Activated CD4-positive, alpha-beta T cell treated with anti-CD3 and anti-CD28 coated beads, Interleukin-2, amount 10 ng/mL, durations not matched to agents 24 days and 14 days (primary cell): ENCODE data around the gene PUS10. TPM values are rescaled to one million over a fixed set of nuclear protein-coding genes. Genes with fewer than 3 reads are reported as not detected.
A peak's percentile ranks its signal among the peaks of the same experiment; 100 is the strongest.
"Not testable (repeated sequence)": the region's sequence is repeated elsewhere in the genome, so short reads cannot be mapped to it uniquely, and the experiment has no call there.

ENCODE experiments used
- DNase-seq: peaks from one replicate; pipeline ENCODE4 v3.0.0; 2022
- H3K27ac Mint-ChIP-seq: one replicate; pipeline ENCODE4 v1.8.0; 2022; ENCODE audit warnings: mild to moderate bottlenecking, mixed read lengths
- H3K27me3 Mint-ChIP-seq: one replicate; pipeline ENCODE4 v1.8.0; 2022; ENCODE audit warnings: mixed read lengths
- H3K36me3 Mint-ChIP-seq: one replicate; pipeline ENCODE4 v1.8.0; 2022; ENCODE audit warnings: low read depth, mild to moderate bottlenecking, mixed read lengths
- H3K4me1 Mint-ChIP-seq: one replicate; pipeline ENCODE4 v1.8.0; 2021; ENCODE audit warnings: mixed read lengths
- H3K4me3 Mint-ChIP-seq: one replicate; pipeline ENCODE4 v1.8.0; 2022; ENCODE audit warnings: mild to moderate bottlenecking, moderate library complexity, mixed read lengths
- H3K9me3 Mint-ChIP-seq: one replicate; pipeline ENCODE4 v1.8.0; 2021; ENCODE audit warnings: mixed read lengths
- intact Hi-C: fragments of 100-400 bp; cut with micrococcal nuclease; formaldehyde crosslinking; loops from one replicate; pipeline ENCODE4 v1.15.1; 2023
- total RNA-seq: library from RNA; stranded (reverse); gene quantifications from 2 replicates; pipeline ENCODE4 v1.2.3, GENCODE V29; 2022

The PUS10 gene
- total RNA-seq, result 7.8 and 8.4 TPM in 2 replicates

GRCh38 chr2:61017556-61018317 lies at the start of gene PUS10, which contains the start of gene PEX13:
Gene PUS10 (minus strand): TSS chr2:61018255. CDS start chr2:61011890, 6,365 bp downstream.
Gene PEX13 (plus strand): TSS chr2:61017720. CDS start chr2:61017760, 40 bp downstream.
- Mint-ChIP-seq H3K4me3 (peak within 1 kb of the TSS; percentile 99), H3K27me3 (no peaks in the 10 kb centered on the region), H3K36me3 (peaks cover 21% of the 10 kb centered on the region), H3K4me1 (peaks cover 28% of the 10 kb centered on the region), H3K9me3 (no peaks in the 10 kb centered on the region), H3K27ac (peak within 1 kb of the TSS; percentile 99)
- intact Hi-C loops, result loop anchor here (1.0 to 10.0 kb wide), 10 partner anchors 41 to 1287 kb away; partner anchors contain the start of genes PAPOLG, SANBR and XPO1
- peak; percentile 91 for DNase-seq

DNA sequence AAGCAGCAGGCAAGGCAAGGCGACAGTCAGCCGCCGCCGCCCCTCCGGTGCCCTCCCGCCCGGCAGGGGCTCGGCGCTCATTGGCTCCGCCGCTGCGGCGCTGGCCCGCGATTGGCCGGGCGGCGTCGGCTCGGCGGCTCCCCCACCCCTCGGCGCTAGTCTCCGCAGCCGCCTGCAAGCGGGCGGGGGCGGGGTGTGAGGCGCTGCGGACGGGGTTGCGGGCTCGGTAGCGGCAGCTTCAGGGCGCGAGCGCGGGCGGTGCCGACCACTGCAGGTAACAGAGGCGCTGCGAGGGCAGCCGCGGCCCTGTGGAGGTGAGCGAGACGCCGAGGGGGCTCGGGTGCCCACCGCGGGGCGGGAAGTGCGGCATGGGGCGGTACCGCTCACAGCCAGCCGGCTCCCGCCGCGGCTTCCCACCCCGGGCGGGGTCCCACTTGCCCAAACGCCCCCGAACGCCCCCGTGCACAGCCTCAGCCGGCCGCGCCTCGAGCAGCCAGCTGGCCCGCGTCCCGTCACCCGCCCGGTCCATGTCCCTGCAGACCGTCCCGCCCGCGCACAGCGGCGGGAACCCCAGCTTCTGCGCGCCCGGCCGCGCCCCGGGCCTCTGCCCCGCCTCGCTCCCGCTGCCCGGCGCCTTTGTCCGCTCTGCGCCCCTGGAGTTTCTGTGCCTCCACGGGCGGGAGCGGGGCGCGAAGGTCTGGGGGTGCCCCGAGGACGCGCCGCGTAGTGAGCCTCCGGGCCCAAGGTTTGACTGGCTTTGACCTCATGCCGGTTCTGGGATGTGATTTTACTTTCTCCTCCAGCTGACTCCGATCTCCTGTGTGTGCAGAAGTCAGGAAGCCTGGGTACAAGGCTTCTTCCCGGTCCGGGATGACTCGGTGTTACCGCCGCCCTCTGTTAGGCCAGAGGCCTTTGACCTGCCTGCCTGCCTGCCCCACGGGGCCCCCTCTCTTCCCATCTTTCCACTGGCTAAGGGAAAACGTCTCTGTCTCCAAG lies 48.0 kb upstream of the PUS10 start, which contains the start of gene SANBR:
Gene SANBR, plus strand, starts transcription at position 158 of the 996 bp plus-strand sequence. CDS start 4,480 bp downstream, outside the sequence.
- peaks cover 1% of the 10 kb centered on the region for H3K27me3 Mint-ChIP-seq
- peak within 1 kb of the TSS; percentile 80 for H3K27ac Mint-ChIP-seq
- intact Hi-C loops, result loop anchor here (1.0 to 5.0 kb wide), 5 partner anchors 49 to 1641 kb away; partner anchors contain the start of genes EHBP1, PAPOLG, PEX13 and XPO1
- H3K36me3 Mint-ChIP-seq, result peaks cover 3% of the 10 kb centered on the region
- peaks cover 8% of the 10 kb centered on the region for H3K4me1 Mint-ChIP-seq
- no peaks in the 10 kb centered on the region for H3K9me3 Mint-ChIP-seq
- peak within 1 kb of the TSS; percentile 84 for H3K4me3 Mint-ChIP-seq
- DNase-seq, result peak; percentile 97

DNA sequence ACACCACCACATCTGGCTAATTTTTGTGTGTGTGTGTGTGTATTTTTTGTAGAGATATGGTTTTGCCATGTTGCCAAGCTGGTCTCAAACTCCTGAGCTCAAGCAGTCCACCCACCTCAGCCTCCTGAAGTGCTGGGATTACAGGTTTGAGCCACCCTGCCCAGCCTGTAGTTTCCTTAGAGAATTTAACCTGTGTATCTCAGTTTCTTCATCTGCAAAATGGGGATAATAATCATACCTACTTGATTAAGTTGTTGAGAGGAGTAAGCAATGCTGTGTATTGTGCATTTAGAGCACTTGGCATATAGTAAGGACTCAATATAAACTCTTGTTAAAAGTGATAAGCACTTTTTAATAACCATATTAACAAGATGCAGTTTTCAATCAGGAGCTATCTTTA lies 41.3 kb upstream of the PUS10 start:
- Mint-ChIP-seq H3K36me3 (peaks cover 8% of the 10 kb centered on the region), H3K9me3 (no peaks in the 10 kb centered on the region), H3K4me3 (no peak overlapping the region), H3K27me3 (no peaks in the 10 kb centered on the region), H3K27ac (no peak overlapping the region), H3K4me1 (no peaks in the 10 kb centered on the region)
- intact Hi-C loops, result no loop called here
- no peak for DNase-seq

- intact Hi-C loops, result no loop called here
- DNase-seq, result no peak
- Mint-ChIP-seq H3K4me3 (no peak overlapping the region), H3K27me3 (no peaks in the 10 kb centered on the region), H3K9me3 (no peaks in the 10 kb centered on the region), H3K27ac (no peak overlapping the region), H3K4me1 (no peaks in the 10 kb centered on the region), H3K36me3 (peaks cover 12% of the 10 kb centered on the region)
Measured at GRCh38 chr2:61057562-61057961, 39.5 kb upstream of the PUS10 start.

DNA sequence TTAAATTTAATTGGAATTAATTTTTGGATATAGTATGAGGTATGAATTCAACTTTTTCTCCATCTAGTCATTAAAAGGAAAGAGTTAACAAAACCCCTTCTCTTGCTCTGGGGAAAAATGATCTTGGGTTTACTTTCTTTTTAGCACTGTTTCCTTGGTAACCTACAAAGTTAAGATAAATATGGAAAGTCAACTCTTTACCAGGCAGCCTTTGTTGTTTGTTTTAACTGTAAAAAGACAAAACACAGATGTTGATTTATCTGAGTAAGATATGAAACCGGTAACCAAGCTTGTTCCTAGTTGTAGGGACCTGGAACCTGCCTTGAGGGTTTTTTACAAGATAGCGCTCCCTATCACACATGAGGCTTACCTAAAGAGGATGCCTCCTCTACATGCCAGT lies 37.5 kb upstream of the PUS10 start:
- no peak for DNase-seq
- peaks cover 16% of the 10 kb centered on the region for H3K36me3 Mint-ChIP-seq
- no peak overlapping the region for H3K4me3 Mint-ChIP-seq
- intact Hi-C loops, result no loop called here
- no peaks in the 10 kb centered on the region for H3K9me3 Mint-ChIP-seq
- peak overlapping the region; percentile 4 for H3K27ac Mint-ChIP-seq
- no peaks in the 10 kb centered on the region for H3K4me1 Mint-ChIP-seq
- no peaks in the 10 kb centered on the region for H3K27me3 Mint-ChIP-seq

DNA sequence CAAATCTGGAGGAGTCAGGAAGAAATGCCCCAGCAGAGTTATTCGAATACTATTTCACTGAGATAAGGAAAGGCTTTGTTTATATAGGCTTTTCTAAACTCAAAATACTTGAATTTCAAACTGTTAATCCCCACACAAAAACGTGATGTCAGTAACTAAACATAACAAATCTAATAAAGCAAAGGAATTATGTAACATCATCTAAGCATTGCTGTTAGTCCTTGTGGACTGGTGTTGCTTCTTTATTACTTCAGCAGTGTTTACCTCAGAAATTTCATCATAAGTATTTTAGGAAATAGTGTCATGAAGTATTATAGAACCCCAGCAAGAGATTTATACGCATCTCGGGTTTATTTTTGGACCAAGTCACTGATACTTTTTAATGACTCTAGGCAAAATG lies 27.9 kb upstream of the PUS10 start:
- H3K4me1 Mint-ChIP-seq, result peaks cover 7% of the 10 kb centered on the region
- intact Hi-C loops, result no loop called here
- H3K9me3 Mint-ChIP-seq, result no peaks in the 10 kb centered on the region
- H3K4me3 Mint-ChIP-seq, result no peak overlapping the region
- no peak for DNase-seq
- H3K27ac Mint-ChIP-seq, result no peak overlapping the region
- H3K36me3 Mint-ChIP-seq, result peaks cover 29% of the 10 kb centered on the region
- no peaks in the 10 kb centered on the region for H3K27me3 Mint-ChIP-seq

DNA sequence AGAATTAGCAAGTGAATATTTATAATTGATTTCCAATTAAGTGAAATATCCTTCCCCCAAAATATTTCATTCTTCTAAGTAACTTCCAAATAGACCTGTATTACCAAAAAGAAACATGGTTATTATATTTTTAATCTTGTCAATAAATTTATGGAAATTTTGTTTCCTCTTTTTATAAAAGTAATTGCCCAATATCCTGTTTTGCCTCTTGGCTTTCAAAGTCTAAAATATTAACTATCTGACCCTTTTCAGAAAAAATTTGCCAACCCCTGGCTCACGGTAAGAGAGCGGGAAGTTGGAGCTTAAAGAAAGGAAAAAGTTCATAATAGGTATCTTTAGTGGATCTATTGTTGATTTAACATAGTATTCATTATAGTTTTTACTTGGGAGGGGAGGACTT lies 27.2 kb upstream of the PUS10 start:
- Mint-ChIP-seq H3K27me3 (no peaks in the 10 kb centered on the region), H3K4me1 (peaks cover 7% of the 10 kb centered on the region), H3K9me3 (no peaks in the 10 kb centered on the region), H3K27ac (no peak overlapping the region), H3K36me3 (peaks cover 30% of the 10 kb centered on the region), H3K4me3 (no peak overlapping the region)
- DNase-seq, result no peak
- intact Hi-C loops, result no loop called here

GRCh38 chr2:61044636-61045035 lies 26.6 kb upstream of the PUS10 start:
- intact Hi-C loops, result no loop called here
- Mint-ChIP-seq H3K27me3 (no peaks in the 10 kb centered on the region), H3K4me3 (no peak overlapping the region), H3K9me3 (no peaks in the 10 kb centered on the region), H3K27ac (no peak overlapping the region), H3K36me3 (peaks cover 34% of the 10 kb centered on the region), H3K4me1 (peaks cover 7% of the 10 kb centered on the region)
- DNase-seq, result no peak

- Mint-ChIP-seq H3K36me3 (peaks cover 30% of the 10 kb centered on the region), H3K27ac (no peak overlapping the region), H3K9me3 (peaks cover 6% of the 10 kb centered on the region), H3K4me3 (no peak overlapping the region), H3K4me1 (peaks cover 7% of the 10 kb centered on the region), H3K27me3 (no peaks in the 10 kb centered on the region)
- no peak for DNase-seq
- intact Hi-C loops, result no loop called here
Measured at GRCh38 chr2:61042807-61043206, 24.8 kb upstream of the PUS10 start.

GRCh38 chr2:61036643-61037042 lies 18.6 kb upstream of the PUS10 start:
- DNase-seq, H3K4me1 Mint-ChIP-seq, H3K4me3 Mint-ChIP-seq, intact Hi-C loops, H3K27ac Mint-ChIP-seq, H3K27me3 Mint-ChIP-seq: not testable (repeated sequence)
- Mint-ChIP-seq H3K36me3 (peaks cover 64% of the 10 kb centered on the region), H3K9me3 (peaks cover 26% of the 10 kb centered on the region)

GRCh38 chr2:61034592-61034991 lies 16.5 kb upstream of the PUS10 start:
- H3K27ac Mint-ChIP-seq, H3K4me1 Mint-ChIP-seq, H3K4me3 Mint-ChIP-seq, H3K27me3 Mint-ChIP-seq, intact Hi-C loops, DNase-seq: not testable (repeated sequence)
- H3K9me3 Mint-ChIP-seq, result peaks cover 26% of the 10 kb centered on the region
- peaks cover 60% of the 10 kb centered on the region for H3K36me3 Mint-ChIP-seq

GRCh38 chr2:61029533-61029932 lies 11.5 kb upstream of the PUS10 start:
- Mint-ChIP-seq H3K36me3 (peaks cover 34% of the 10 kb centered on the region), H3K4me3 (no peak overlapping the region), H3K27me3 (no peaks in the 10 kb centered on the region), H3K4me1 (peaks cover 2% of the 10 kb centered on the region), H3K9me3 (no peaks in the 10 kb centered on the region), H3K27ac (no peak overlapping the region)
- DNase-seq, result no peak
- intact Hi-C loops, result no loop called here

GRCh38 chr2:61023670-61024069 lies 5.6 kb upstream of the PUS10 start:
- H3K36me3 Mint-ChIP-seq, result peaks cover 34% of the 10 kb centered on the region
- intact Hi-C loops, result no loop called here
- no peaks in the 10 kb centered on the region for H3K27me3 Mint-ChIP-seq
- peaks cover 19% of the 10 kb centered on the region for H3K4me1 Mint-ChIP-seq
- no peak overlapping the region for H3K4me3 Mint-ChIP-seq
- H3K9me3 Mint-ChIP-seq, result no peaks in the 10 kb centered on the region
- no peak for DNase-seq
- no peak overlapping the region for H3K27ac Mint-ChIP-seq
